HG02840 (cell line): Measurements from ENCODE around the gene CLSTN1.
"Not testable (repeated sequence)": the region's sequence is repeated elsewhere in the genome, so short reads cannot be mapped to it uniquely, and the experiment has no call there.

Experiments
- ATAC-seq: cut with Tn5 transposase; IDR thresholded peaks from one replicate; pipeline ENCODE4 v1.9.1; 2021; ENCODE audit warnings: mild to moderate bottlenecking, moderate library complexity, moderate number of reproducible peaks; ENCODE audit not compliant: unreplicated experiment, low FRiP score

CLSTN1 gene

DNA sequence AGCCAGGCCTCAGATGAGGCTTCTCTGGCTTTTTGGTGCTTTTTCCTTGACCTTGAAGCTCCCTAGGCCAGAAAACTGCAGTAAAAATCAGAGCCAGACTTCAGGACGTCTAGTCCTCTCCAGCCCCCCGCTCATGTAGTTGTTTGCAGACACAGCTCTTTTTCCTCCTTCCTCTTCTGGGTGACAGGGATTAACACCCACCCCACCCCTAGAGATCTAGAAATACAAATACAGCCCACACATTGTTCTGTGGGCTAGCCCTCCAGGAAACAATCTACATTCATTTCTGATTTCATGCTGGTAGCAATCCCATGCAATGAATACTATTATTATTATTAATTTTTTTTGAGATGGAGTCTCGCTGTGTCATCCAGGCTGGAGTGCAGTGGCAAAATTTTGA, 9.9 kb upstream of the CLSTN1 start:
- ATAC-seq = no peak

DNA sequence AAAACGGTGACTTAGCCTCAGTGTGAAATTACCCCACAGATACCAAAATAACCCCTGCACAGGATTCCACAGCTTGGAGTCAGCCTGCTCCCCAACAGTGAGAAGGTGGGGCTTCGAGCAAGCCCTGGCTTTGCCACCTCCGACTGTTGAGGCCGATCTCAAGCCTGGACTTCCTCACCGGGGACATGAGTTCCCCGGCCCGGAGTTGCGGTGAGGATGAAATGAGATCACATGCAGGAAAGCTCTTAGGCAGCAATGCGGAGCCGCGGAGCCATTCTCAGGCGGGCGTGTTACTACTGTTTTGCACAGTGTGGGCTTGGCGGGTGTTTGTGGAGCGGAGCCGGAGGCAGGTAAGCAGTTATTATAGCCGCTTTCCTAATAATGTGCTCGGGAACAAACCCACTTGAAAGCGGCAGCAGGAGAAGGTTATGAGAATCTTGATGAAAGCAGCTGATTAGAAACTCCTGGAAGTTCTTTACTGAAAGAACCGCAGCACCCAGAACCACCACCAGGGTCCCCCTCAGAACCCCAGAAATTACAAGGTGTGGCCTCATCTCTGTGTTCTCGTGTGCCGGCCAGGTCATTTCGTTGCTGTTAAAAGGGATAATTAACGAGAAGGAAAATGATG, 3.9 kb upstream of the CLSTN1 start:
- no peak for ATAC-seq

DNA sequence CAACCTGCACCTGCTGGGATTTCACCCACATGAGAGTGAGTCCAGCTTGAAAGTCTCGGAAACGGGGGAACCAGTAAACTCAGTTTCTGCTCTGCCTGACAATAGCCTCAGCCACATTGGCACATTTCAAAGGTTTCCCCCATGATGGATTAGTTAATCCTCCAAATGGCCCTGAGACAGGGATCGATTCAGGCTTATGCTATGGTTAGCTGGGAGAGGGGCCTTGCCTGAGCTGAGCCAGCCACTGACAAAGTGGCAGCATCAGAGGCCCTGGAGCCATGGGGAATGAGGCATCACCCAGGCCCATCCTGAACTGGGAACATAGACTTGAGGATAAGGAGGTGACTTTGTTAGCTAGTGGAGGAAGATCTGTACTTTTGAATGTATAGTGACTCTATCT, 2.9 kb upstream of the CLSTN1 start:
- ATAC-seq = no peak

DNA sequence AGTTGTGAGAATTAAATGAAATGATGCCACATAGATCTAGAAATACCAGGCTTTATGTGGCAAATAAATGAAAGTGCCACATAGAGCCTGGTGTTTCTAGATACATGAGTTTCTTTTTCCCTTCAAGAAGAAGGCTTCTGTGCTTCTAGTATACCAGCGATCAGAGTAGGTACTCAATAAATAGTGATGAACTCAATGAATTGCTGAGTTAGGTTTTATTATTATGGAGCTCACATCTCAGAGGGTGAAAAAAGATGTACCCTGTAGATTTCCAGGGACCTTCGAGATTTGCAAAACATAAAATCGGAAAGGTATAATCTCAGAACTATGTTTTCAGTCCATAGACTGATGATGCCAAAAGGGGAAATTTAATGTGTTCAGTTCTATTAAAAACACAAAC, 2.3 kb upstream of the CLSTN1 start:
- no peak for ATAC-seq

GRCh38 chr1:9825093-9826074, 1.6 kb upstream of the CLSTN1 start:
- no peak for ATAC-seq

- ATAC-seq = no peak
These were observed 931 bp upstream of the CLSTN1 start for GRCh38 chr1:9824702-9825089.

DNA sequence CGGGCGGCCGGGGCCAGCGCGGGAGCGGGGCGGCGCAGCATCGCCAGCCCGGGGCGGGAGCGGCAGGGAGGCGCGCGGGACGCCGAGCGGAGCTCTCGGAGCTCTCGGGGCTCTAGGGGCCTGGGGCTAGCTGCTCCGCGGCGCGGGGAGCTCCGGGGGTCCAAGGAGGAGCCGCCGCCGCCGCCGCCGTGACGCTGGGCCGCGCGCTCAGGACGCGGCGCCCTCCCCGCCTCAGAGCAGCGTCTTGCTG, 147 bp downstream of the CLSTN1 start:
- no peak for ATAC-seq

DNA sequence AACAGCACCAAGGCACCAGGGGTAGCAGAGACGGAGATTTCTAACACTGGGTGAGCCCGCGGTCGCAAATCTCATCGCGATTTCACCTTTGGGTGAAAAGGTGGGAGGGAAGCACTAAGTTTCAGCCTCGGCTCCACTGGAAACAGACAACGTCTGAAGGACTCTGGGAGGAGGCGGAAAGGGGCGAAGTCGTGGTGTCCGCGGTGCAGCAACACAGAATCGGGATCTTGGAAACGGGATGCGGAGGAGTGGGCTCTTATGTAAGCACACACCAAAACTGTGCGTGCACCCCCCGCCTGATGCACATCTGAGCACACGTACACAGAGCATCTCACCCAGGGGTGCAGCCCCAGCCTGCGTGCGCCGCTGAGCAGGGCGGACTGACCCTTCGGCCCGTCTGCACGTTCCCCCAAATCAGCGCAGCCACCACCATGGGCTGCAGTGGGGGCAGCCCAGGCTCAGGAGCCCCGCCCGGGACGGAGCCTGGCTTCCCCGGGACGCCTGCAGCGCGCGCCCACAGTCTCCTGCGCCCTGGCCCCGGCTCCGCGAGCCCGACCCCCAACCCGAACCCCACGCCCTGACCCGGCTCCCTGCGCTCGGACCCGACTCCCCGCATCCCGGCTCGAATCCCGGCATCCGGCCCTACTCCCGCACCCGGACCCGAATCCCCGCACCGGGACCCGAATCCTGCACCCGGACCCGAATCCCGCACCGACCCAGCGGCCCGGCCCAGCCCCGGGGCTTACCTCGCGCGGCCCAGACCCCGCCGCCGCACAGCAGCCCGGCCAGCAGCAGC, 670 bp downstream of the CLSTN1 start:
- ATAC-seq = peak; percentile 17

DNA sequence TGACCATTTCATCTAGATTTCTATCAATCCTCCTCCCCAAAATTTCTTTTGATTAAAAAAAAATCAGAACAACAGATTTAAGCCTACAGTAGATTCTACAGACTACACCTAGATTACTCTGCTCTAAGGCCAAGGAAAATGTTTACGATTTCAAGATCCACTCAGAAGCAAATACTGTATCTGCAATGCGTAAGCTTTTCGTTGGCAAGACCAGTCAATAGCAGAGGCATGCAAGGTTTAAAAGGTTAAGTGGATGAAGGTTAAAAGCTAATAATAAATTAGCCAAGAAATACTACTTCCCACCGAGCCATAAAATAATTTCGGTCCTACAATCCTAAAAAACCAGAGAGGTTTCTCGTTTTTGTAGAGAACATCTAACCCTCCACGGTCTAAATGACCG, 1.3 kb downstream of the CLSTN1 start:
- ATAC-seq = no peak

DNA sequence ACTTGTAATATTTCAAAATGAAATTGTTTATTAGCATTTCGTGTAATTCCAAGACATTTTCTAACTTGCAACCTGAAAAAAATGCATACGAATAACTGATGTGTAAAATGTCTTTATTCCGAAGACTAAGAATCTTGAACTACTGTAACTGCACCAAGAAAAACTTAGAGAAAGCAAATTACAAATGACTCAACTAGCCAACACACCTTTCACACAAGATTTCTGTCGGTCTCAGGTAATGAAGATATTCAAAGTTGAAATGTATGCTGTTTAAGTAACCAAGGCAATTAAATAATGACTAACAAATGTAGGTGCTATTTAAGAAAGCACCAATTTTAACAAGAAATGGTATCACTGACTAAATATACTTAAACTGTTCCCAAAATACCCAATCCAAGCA, 2.1 kb downstream of the CLSTN1 start:
- no peak for ATAC-seq

DNA sequence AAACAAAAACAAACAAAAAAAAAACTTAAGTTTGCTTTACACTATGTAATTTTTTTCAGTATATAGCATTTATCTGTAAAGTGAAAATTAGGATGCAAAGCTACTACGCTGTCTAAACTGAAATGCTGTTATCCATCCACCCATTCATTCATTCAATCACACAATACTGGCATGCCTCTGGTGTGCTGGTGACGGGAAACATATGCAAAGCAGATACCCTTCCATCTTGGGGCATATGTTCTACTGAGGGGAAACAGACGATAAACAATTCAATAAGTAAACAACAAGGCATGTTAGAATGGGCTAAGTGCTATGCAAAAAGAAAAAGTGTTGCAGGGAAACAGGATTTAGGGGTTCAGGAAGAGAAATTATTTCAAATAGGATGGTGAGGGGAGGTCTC, 3.2 kb downstream of the CLSTN1 start:
- ATAC-seq = no peak

GRCh38 chr1:9817734-9818133, 6.0 kb downstream of the CLSTN1 start:
- no peak for ATAC-seq

DNA sequence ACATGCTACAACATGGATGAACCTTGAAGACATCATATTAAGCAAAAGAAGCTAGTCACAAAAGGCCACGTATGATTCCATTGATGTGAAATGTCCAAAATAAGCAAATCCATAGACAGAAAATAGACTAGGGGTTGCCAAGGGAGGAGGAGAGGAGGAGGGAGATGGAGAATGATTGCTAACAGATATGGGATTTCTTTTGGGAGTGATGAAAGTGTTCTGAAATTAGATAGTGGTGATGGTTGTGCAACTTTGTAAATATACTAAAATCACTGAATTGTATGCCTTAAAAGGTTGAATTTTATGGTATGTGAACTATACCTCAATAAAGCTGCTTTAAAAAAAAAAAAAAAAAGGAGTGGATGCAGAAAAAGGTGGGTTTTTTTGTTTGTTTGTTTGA, 7.6 kb downstream of the CLSTN1 start:
- no peak for ATAC-seq

DNA sequence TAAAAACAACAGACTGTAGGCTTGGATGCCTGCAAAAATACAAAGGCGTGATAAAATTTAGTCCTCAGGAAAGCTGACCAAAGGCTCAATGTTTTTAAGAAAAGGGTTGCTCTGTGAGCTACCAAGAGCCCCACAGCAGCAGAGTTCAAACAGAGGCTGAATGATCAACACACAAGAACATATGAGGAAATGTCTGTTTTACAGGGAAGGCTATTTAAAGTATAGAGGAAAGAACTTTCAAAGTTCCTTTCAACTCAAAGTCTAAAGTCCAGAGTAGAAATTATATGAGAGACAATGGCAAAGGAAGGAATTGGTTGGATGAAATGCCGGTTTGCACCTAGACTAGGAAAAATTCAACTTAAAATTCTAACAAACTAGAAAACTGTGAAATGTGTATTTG, 8.6 kb downstream of the CLSTN1 start:
- ATAC-seq = no peak

- ATAC-seq = no peak
These were observed 9.1 kb downstream of the CLSTN1 start for GRCh38 chr1:9814619-9815018.

DNA sequence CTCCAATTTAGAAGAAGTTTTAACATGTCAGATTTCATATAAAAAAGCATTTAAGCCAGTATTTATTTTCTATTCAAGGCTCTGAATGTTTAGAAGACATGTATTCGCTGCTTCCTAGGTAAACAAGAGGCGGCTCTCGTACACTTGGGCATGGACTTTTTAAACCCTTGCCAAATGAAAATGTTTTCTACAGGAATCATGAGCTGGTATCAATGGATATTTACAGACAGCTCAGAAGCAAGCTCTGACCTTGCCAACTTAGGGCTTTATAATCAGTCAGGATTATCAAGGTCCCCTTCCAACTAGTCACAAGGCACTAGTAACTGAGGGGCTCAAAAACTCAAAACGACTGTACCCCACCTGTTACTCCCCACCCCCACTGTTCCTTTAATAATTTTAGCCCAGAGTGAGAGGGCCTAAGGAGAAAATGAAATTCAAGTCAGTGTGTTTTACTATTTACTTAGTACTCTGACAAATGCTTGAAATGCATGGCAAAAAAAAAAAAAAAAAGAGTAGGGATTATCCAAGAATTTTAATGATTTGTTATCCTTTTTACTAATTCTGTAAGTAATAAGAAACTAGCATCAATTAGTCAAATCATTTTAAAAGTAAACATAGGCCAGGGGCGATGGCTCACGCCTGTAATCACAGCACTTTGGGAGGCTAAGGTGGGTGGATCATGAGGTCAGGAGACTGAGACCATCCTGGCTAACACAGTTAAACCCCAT, 12.4 kb downstream of the CLSTN1 start:
- no peak for ATAC-seq

GRCh38 chr1:9809100-9809510, 14.7 kb downstream of the CLSTN1 start:
- ATAC-seq = no peak

DNA sequence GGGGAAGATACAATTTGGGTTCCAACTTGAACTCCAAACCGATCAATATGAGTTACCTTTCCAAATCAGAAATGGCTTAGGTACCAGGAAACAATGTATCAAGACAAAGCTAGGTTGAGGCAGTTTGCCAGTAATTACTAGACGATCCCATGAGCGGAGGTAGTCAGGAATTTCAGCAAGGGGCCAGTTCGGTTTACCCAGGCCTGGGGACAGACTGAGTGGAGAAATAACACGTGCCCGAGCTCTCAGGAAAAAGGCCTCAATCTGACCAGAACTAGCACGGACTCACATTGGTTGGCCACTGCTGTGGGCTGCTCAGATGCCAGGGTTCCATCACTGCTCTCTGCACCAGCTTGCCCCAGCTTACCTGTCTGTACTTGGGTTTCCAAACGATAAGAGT, 15.3 kb downstream of the CLSTN1 start:
- no peak for ATAC-seq

DNA sequence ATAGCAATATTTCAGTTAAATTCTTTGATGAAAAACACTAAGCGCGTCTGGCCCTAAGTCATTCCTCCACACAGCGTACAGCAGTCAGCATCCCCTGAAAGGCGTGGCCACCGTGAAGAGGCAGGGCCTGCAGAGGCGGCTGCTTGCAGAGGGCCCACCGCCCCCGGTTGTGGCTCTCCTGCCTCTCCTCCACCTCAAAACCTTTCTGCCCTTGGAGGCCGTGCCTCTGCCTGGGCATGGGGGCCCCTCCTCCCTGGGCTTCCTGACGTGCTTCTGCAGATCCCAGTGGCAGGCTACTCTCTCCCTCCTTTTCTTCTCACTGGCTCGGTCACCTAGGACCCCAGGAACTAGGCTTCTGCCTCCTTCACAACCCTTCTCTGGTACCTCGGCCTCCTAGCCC, 16.2 kb downstream of the CLSTN1 start:
- ATAC-seq = no peak

DNA sequence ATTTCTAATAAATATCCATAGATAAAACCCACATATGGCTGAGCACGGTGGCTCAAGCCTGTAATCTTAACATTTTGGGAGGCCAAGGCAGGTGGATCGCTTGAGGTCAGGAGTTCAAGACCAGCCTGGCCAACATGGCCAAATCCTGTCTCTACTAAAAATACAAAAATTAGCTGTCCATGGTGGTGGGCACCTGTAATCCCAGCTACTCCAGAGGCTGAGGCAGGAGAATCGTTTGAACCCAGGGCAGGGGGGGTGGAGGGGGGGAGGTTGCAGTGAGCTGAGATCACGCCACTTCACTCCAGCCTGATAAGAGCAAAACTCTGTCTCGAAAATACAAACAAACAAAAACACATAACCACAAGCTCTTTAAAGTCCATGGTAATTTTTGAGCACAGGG, 17.8 kb downstream of the CLSTN1 start:
- ATAC-seq = not testable (repeated sequence)

DNA sequence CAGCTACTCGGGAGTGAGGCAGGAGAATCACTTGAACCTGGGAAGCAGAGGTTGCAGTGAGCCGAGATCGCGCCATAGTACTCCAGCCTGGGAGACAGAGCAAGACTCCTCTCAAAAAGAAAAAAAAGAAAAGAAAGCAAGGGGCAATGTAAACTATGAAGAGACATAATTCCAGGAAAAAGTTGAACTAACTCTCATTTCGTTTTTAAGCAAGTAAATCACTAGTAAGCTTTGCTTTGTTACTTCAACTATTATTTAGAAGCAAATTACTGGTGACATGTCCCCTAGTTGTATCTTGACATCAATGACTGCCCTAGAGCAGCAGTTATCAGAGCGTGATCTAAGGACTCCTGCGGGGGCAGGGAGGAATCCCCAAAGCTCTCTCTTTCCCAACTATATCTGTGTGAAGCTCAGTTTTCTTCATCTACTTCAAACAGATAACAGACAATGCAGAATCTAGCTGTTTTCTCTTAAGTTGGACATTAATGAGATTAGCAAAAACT, 18.7 kb downstream of the CLSTN1 start:
- no peak for ATAC-seq
